SK-N-SH (cell line): ENCODE results near the gene SAP30. TPM values are rescaled to one million over a fixed set of nuclear protein-coding genes. Genes with fewer than 3 reads are reported as not detected.

Experiments used
- CTCF ChIA-PET: fragments of 300-600, 350-600 bp; formaldehyde crosslinking; extraction: SDS; loops from one replicate; lab custom pipeline; 2021; lab: Yijun Ruan, JAX
- POLR2A ChIA-PET: fragments of 350-600 bp; sonication (Branson Sonifier 250); formaldehyde crosslinking; extraction: SDS; loops from one replicate; lab custom pipeline; 2020; ENCODE audit warnings: antibody characterized with exemption, inconsistent platforms; lab: Yijun Ruan, JAX
- DNase-seq: peaks from one replicate; pipeline ENCODE4 v3.0.0; 2012
- H2AFZ ChIP-seq: fragments of 200-600 bp; sonication (generic); 2 replicates; pipeline ENCODE4 v1.8.1; 2016; ENCODE audit warnings: antibody characterized with exemption, mild to moderate bottlenecking, low read depth
- H3F3A ChIP-seq: fragments of 200-600 bp; sonication (generic); replicated peaks from 2 replicates; pipeline ENCODE3; 2016; ENCODE audit warnings: antibody characterized with exemption, mild to moderate bottlenecking; ENCODE audit not compliant: insufficient read depth
- H3K27ac ChIP-seq, 2 experiments: fragments of 200-500 bp in 1 of 2; fragments of 200-600 bp in 1 of 2; sonication (Bioruptor generic) in 1 of 2; sonication (generic), shearing (Covaris generic) in 1 of 2; 2 replicates each; pipeline versions ENCODE4 v1.5.1 to v1.6.1; 2014 to 2016; ENCODE audit warnings: low read depth in 2 of 2, inconsistent platforms in 1 of 2, low read length in 1 of 2, mild to moderate bottlenecking in 1 of 2, mixed read lengths in 1 of 2
- H3K27me3 ChIP-seq: fragments of 200-600 bp; sonication (generic), shearing (Covaris generic); 2 replicates; pipeline ENCODE4 v1.6.1; 2016; ENCODE audit warnings: mixed run types; ENCODE audit not compliant: insufficient read depth
- H3K36me3 ChIP-seq, 2 experiments: fragments of 200-500 bp in 1 of 2; fragments of 200-600 bp in 1 of 2; sonication (Bioruptor generic) in 1 of 2; sonication (generic) in 1 of 2; replicated peaks in 1 of 2; 2 replicates each; pipeline versions ENCODE3 to v1.5.1; 2014 to 2016; ENCODE audit warnings: low read length in 1 of 2, mild to moderate bottlenecking in 1 of 2; ENCODE audit not compliant: insufficient read depth in 2 of 2, control insufficient read depth in 1 of 2
- H3K4me1 ChIP-seq, 2 experiments: fragments of 200-500 bp in 1 of 2; fragments of 200-600 bp in 1 of 2; sonication (Bioruptor generic) in 1 of 2; sonication (generic), shearing (Covaris generic) in 1 of 2; 2 replicates each; pipeline versions ENCODE4 v1.5.1 to v1.6.1; 2014 to 2016; ENCODE audit warnings: low read depth in 1 of 2, low read length in 1 of 2, mixed run types in 1 of 2; ENCODE audit not compliant: insufficient read depth in 2 of 2, control insufficient read depth in 1 of 2
- H3K4me2 ChIP-seq: fragments of 200-600 bp; sonication (generic), shearing (Covaris generic); 2 replicates; pipeline ENCODE4 v1.6.1; 2017; ENCODE audit warnings: mixed run types
- H3K4me3 ChIP-seq, 2 experiments: fragments of 200-500 bp in 1 of 2; fragments of 200-600 bp in 1 of 2; sonication (Bioruptor generic) in 1 of 2; sonication (generic), shearing (Covaris generic) in 1 of 2; 2 replicates each; pipeline versions ENCODE4 v1.5.1 to v1.8.1; 2014 to 2016; ENCODE audit warnings: low read depth in 2 of 2, inconsistent platforms in 1 of 2, low read length in 1 of 2, mild to moderate bottlenecking in 1 of 2, mixed read lengths in 1 of 2, moderate library complexity in 1 of 2
- H3K79me2 ChIP-seq: fragments of 200-600 bp; sonication (generic); 2 replicates; pipeline ENCODE4 v1.8.1; 2017; ENCODE audit warnings: mild to moderate bottlenecking; ENCODE audit not compliant: insufficient read depth
- H3K9ac ChIP-seq: fragments of 200-600 bp; sonication (generic); 2 replicates; pipeline ENCODE4 v1.6.1; 2017; ENCODE audit warnings: mixed run types
- H3K9me2 ChIP-seq: fragments of 200-600 bp; sonication (generic); 2 replicates; pipeline ENCODE4 v1.6.1; 2017; ENCODE audit warnings: mixed run types
- H3K9me3 ChIP-seq: fragments of 200-600 bp; sonication (generic); 2 replicates; pipeline ENCODE4 v1.6.1; 2017; ENCODE audit warnings: mixed run types, mild to moderate bottlenecking, moderate library complexity
- H4K20me1 ChIP-seq: fragments of 200-600 bp; sonication (generic); 2 replicates; pipeline ENCODE4 v1.6.1; 2017; ENCODE audit warnings: mild to moderate bottlenecking, mixed run types; ENCODE audit not compliant: insufficient read depth
- CHD2 ChIP-seq: fragments of 150-350 bp; IDR thresholded peaks from 2 replicates; pipeline ENCODE4 v1.6.1; 2018; ENCODE audit warnings: low read length; ENCODE audit not compliant: partially characterized antibody
- ELF1 ChIP-seq: IDR thresholded peaks from 2 replicates; pipeline ENCODE4 v1.4.0; 2012
- EP300 ChIP-seq, 2 experiments: IDR thresholded peaks; 2 replicates each; pipeline versions ENCODE4 v1.4.0 to v1.6.1; 2012; ENCODE audit warnings: borderline replicate concordance in 1 of 2, low read depth in 1 of 2, low read length in 1 of 2
- GABPA ChIP-seq: IDR thresholded peaks from 2 replicates; pipeline ENCODE4 v1.4.0; 2012; ENCODE audit warnings: low read depth, mild to moderate bottlenecking
- NFIC ChIP-seq: IDR thresholded peaks from 2 replicates; pipeline ENCODE4 v1.4.0; 2012; ENCODE audit warnings: borderline replicate concordance
- RAD21 ChIP-seq: IDR thresholded peaks from 2 replicates; pipeline ENCODE4 v1.6.1; 2012; ENCODE audit warnings: mild to moderate bottlenecking, low read length
- RCOR1 ChIP-seq: fragments of 150-350 bp; IDR thresholded peaks from 2 replicates; pipeline ENCODE4 v1.6.1; 2017; ENCODE audit warnings: antibody characterized with exemption, low read length
- RXRA ChIP-seq: IDR thresholded peaks from 2 replicates; pipeline ENCODE4 v1.4.0; 2012; ENCODE audit warnings: low read depth, mild to moderate bottlenecking, borderline replicate concordance
- SIN3A ChIP-seq: IDR thresholded peaks from 2 replicates; pipeline ENCODE4 v1.6.1; 2012; ENCODE audit warnings: low read depth, mild to moderate bottlenecking, low read length, moderate library complexity, borderline replicate concordance
- TAF1 ChIP-seq: IDR thresholded peaks from 2 replicates; pipeline ENCODE4 v1.6.1; 2012; ENCODE audit warnings: low read depth, mild to moderate bottlenecking, low read length, moderate library complexity, borderline replicate concordance
- YY1 ChIP-seq: IDR thresholded peaks from 2 replicates; pipeline ENCODE4 v1.4.0; 2012; ENCODE audit warnings: low read depth, mild to moderate bottlenecking
- WGBS: methylation state at CpG from one replicate; pipeline ENCODE4 v1.1.6; 2017; ENCODE audit warnings: low lambda C conversion rate; 5-methylcytosine and 5-hydroxymethylcytosine counted together
- polyA plus RNA-seq, 3 experiments: library from polyadenylated mRNA; depleted of rRNA; stranded (reverse); fragments of >200 nt; gene quantifications; 2 replicates each; pipeline ENCODE4 v1.2.3, GENCODE V29; 2012
- TF ChIP-seq, protein P1 (sequence below): IDR thresholded peaks from 2 replicates; pipeline ENCODE4 v1.4.0; 2012; ENCODE audit warnings: low read depth, borderline replicate concordance
- TF ChIP-seq, protein P2 (sequence below): fragments of 150-350 bp; IDR thresholded peaks from 2 replicates; pipeline ENCODE4 v1.6.1; 2017; ENCODE audit warnings: antibody characterized with exemption, low read length, low read depth, borderline replicate concordance
- TF ChIP-seq, protein P3 (sequence below): IDR thresholded peaks from 2 replicates; pipeline ENCODE4; 2012
- TF ChIP-seq, protein P4 (sequence below): fragments of 150-350 bp; IDR thresholded peaks from 2 replicates; pipeline ENCODE4 v1.6.1; 2016; ENCODE audit warnings: mild to moderate bottlenecking, low read depth, low read length
- TF ChIP-seq, protein P5 (sequence below): fragments of 200-600 bp; sonication (generic); IDR thresholded peaks from 2 replicates; pipeline ENCODE4 v1.6.1; 2017; ENCODE audit warnings: antibody characterized with exemption, mild to moderate bottlenecking, moderate library complexity
- TF ChIP-seq, protein P6 (sequence below): IDR thresholded peaks from 2 replicates; pipeline ENCODE4 v1.4.0; 2012; ENCODE audit warnings: low read depth, borderline replicate concordance

The SAP30 gene
- polyA plus RNA-seq, 1 of the 3 experiments (the other 2 are of a cell fraction) = 19.0 TPM

DNA sequence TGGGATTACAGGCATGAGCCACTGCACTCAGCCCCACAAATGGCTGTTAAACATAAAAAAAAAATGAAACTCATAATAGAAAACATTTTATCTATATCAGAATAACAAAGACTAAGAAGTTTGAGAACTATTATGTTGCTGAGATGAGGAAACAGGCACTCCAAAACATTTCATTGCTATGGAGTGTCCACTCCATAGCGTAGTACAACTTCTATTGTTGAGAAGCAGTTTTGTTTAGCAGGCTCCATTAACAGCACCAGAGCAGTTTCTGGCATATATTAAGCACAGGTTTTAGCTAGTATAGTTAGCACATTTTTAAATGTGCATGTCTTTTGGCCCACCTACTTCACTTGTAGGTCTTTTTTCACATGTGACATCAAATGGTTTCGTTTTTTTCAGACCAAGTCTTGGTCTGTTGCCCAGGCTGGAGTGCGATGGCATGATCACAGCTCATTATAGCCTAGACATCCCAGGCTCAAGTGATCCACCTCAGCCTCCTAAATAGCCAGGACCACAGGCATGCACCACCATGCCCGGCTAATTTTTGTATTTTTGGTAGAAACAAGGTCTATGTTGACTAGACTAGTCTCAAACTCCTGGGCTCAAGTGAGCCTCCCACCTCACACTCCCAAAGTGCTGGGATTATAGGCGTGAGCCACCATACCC lies 42.4 kb upstream of the SAP30 start:
- CTCF ChIA-PET = interaction anchor here (1.3 to 5.4 kb wide), 2 partner anchors 10 to 88 kb away, joined by 4 to 37 read pairs; no protein-coding TSS in a partner anchor
- H3K4me1 ChIP-seq = peaks cover 6 to 9% of the 10 kb centered on the region in 2 experiments; a peak in 3 of 4 replicates
- POLR2A ChIA-PET = interaction anchor here (1.3 kb wide), 1 partner anchor 50 kb away, joined by 3 read pairs; no protein-coding TSS in a partner anchor
- no peak overlapping the region for H2AFZ ChIP-seq
- H3K36me3 ChIP-seq = peaks cover 46 to 68% of the 10 kb centered on the region in 2 experiments
- H4K20me1 ChIP-seq = peaks cover 24% of the 10 kb centered on the region
- no peak overlapping the region for H3K9ac ChIP-seq
- peaks cover 42% of the 10 kb centered on the region for H3K79me2 ChIP-seq
- no peak overlapping the region for H3K27ac ChIP-seq
- H3K9me3 ChIP-seq = no peaks in the 10 kb centered on the region; the same call in 1 of the 2 replicates
- peaks cover 59% of the 10 kb centered on the region for H3F3A ChIP-seq
- no peak overlapping the region for H3K4me2 ChIP-seq
- 95% methylated on average over 5 of the region's 5 CpGs for WGBS
- H3K9me2 ChIP-seq = no peaks in the 10 kb centered on the region
- TF ChIP-seq ELF1 (no peak), SIN3A (no peak; the same call in 1 of the 2 replicates), EP300 (IDR thresholded peaks at IDR 0.05; ENCODE audit: borderline replicate concordance in 1 of 2, low read depth in 1 of 2, low read length in 1 of 2) (no peak), YY1 (no peak), RAD21 (no peak), GABPA (no peak), CHD2 (no peak), NFIC (no peak), RXRA (no peak), RCOR1 (no peak), TAF1 (no peak)
- TF ChIP-seq, protein P1, sequence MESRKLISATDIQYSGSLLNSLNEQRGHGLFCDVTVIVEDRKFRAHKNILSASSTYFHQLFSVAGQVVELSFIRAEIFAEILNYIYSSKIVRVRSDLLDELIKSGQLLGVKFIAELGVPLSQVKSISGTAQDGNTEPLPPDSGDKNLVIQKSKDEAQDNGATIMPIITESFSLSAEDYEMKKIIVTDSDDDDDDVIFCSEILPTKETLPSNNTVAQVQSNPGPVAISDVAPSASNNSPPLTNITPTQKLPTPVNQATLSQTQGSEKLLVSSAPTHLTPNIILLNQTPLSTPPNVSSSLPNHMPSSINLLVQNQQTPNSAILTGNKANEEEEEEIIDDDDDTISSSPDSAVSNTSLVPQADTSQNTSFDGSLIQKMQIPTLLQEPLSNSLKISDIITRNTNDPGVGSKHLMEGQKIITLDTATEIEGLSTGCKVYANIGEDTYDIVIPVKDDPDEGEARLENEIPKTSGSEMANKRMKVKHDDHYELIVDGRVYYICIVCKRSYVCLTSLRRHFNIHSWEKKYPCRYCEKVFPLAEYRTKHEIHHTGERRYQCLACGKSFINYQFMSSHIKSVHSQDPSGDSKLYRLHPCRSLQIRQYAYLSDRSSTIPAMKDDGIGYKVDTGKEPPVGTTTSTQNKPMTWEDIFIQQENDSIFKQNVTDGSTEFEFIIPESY = no peak
- TF ChIP-seq, protein P2, sequence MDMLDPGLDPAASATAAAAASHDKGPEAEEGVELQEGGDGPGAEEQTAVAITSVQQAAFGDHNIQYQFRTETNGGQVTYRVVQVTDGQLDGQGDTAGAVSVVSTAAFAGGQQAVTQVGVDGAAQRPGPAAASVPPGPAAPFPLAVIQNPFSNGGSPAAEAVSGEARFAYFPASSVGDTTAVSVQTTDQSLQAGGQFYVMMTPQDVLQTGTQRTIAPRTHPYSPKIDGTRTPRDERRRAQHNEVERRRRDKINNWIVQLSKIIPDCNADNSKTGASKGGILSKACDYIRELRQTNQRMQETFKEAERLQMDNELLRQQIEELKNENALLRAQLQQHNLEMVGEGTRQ = no peak
- TF ChIP-seq, protein P3, sequence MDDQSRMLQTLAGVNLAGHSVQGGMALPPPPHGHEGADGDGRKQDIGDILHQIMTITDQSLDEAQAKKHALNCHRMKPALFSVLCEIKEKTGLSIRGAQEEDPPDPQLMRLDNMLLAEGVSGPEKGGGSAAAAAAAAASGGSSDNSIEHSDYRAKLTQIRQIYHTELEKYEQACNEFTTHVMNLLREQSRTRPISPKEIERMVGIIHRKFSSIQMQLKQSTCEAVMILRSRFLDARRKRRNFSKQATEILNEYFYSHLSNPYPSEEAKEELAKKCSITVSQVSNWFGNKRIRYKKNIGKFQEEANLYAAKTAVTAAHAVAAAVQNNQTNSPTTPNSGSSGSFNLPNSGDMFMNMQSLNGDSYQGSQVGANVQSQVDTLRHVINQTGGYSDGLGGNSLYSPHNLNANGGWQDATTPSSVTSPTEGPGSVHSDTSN = no peak
- TF ChIP-seq, protein P4, sequence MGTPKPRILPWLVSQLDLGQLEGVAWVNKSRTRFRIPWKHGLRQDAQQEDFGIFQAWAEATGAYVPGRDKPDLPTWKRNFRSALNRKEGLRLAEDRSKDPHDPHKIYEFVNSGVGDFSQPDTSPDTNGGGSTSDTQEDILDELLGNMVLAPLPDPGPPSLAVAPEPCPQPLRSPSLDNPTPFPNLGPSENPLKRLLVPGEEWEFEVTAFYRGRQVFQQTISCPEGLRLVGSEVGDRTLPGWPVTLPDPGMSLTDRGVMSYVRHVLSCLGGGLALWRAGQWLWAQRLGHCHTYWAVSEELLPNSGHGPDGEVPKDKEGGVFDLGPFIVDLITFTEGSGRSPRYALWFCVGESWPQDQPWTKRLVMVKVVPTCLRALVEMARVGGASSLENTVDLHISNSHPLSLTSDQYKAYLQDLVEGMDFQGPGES = no peak
- TF ChIP-seq, protein P5, sequence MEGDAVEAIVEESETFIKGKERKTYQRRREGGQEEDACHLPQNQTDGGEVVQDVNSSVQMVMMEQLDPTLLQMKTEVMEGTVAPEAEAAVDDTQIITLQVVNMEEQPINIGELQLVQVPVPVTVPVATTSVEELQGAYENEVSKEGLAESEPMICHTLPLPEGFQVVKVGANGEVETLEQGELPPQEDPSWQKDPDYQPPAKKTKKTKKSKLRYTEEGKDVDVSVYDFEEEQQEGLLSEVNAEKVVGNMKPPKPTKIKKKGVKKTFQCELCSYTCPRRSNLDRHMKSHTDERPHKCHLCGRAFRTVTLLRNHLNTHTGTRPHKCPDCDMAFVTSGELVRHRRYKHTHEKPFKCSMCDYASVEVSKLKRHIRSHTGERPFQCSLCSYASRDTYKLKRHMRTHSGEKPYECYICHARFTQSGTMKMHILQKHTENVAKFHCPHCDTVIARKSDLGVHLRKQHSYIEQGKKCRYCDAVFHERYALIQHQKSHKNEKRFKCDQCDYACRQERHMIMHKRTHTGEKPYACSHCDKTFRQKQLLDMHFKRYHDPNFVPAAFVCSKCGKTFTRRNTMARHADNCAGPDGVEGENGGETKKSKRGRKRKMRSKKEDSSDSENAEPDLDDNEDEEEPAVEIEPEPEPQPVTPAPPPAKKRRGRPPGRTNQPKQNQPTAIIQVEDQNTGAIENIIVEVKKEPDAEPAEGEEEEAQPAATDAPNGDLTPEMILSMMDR = no peak
- TF ChIP-seq, protein P6, sequence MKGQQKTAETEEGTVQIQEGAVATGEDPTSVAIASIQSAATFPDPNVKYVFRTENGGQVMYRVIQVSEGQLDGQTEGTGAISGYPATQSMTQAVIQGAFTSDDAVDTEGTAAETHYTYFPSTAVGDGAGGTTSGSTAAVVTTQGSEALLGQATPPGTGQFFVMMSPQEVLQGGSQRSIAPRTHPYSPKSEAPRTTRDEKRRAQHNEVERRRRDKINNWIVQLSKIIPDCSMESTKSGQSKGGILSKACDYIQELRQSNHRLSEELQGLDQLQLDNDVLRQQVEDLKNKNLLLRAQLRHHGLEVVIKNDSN = no peak
- no peak overlapping the region for H3K4me3 ChIP-seq
- H3K27me3 ChIP-seq = no peaks in the 10 kb centered on the region
- DNase-seq = no peak
